Islet precursor cell (in vitro differentiated cells): ENCODE data around the gene DPP9.

ENCODE experiments used
- DNase-seq: peaks from one replicate; pipeline ENCODE4 v3.0.0-alpha.2; 2018

The DPP9 gene

DNA sequence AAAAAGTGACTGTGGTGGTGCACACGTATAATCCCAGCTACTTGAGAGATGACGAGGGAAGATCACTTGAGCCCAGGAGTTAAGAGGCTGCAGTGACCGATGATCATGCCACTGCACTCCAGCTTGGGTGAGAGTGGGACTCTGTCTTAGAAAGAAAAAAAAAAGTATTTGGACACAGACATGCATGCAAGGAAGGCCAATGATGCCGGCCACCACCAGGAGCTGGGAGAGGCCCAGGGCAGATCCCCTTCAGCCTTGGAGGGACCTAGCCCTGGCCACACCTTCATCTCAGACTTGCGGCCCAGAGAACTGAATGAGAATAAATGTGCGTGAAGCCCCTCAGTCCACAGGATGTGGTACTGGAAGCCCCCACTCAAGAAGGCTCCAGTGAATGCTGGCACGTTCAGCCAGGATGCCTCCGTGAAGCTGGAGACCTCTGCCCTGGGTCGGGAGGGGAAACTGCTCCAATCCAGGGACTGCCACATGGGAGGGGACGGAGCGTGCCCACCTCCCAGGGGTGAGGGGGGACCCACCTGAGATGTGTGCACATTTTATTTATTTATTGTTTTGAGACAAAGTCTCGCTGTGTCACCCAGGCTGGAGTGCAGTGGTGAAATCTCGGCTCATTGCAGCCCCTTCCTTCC, 69.7 kb downstream of the DPP9 start:
- peak; percentile 46 for DNase-seq

DNA sequence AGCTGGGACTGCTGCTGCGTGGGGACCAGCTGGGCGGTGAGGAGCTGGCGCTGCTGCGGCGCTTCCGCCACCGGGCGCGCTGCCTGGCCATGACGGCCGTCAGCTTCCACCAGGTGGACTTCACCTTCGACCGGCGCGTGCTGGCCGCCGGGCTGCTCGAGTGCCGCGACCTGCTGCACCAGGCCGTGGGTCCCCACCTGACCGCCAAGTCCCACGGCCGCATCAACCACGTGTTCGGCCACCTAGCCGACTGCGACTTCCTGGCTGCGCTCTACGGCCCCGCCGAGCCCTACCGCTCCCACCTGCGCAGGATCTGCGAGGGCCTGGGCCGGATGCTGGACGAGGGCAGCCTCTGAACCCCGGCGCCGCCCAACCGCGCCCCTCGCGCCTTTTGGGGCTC, 71.6 kb downstream of the DPP9 start:
- no peak for DNase-seq

DNA sequence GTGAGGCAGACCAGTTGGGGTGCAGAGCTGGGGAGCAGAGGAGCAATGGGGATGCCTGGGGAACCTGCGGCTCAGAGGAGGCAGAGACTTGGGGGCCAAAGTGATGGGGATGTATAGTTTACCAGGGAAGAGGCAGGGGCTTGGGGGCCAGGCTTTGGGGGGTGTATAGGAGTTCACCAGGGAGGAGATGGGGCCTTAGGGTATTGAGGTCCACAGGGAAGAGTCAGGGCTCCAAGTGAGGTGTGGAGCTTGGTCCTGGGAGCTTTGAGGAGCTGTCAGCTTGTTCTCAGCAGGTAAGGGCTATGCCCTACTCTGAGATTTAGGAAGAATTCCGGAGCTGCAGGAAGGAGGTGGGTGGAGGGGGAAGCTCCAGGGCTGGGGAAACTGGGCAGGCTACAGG, 73.5 kb downstream of the DPP9 start:
- peak; percentile 48 for DNase-seq

DNA sequence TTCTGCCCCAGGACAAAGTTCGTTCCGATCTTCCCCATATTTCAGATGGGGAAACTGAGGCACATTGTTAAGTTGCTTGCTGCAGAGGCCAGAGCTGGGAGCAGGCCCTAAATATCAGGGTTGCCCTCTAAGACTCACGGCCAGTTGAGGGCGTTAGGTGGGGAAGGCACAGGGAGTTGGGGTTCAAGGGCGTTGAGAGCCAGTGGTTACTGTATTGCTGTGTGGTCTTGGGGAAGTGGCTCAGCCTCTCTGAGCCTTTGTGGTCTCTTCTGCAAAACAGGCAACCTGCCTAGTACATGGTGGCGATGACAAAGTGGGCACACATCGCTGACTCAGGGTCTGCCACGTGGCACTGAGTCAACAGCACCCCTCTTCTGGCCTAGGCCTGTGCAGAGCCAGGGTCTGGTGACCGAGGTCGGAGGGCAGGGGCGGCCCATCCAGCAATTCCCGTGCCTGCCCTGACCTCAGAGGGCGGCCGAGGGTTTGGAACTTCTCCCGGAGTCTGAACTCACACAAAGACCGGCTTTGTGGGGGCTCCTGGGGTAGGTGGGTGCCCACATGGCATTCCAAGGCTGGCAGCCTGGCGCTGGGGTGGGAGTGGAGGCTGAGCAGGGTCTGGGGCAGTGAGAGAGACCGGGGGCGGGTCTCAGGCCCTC, 74.1 kb downstream of the DPP9 start:
- DNase-seq = peak; percentile 50

DNA sequence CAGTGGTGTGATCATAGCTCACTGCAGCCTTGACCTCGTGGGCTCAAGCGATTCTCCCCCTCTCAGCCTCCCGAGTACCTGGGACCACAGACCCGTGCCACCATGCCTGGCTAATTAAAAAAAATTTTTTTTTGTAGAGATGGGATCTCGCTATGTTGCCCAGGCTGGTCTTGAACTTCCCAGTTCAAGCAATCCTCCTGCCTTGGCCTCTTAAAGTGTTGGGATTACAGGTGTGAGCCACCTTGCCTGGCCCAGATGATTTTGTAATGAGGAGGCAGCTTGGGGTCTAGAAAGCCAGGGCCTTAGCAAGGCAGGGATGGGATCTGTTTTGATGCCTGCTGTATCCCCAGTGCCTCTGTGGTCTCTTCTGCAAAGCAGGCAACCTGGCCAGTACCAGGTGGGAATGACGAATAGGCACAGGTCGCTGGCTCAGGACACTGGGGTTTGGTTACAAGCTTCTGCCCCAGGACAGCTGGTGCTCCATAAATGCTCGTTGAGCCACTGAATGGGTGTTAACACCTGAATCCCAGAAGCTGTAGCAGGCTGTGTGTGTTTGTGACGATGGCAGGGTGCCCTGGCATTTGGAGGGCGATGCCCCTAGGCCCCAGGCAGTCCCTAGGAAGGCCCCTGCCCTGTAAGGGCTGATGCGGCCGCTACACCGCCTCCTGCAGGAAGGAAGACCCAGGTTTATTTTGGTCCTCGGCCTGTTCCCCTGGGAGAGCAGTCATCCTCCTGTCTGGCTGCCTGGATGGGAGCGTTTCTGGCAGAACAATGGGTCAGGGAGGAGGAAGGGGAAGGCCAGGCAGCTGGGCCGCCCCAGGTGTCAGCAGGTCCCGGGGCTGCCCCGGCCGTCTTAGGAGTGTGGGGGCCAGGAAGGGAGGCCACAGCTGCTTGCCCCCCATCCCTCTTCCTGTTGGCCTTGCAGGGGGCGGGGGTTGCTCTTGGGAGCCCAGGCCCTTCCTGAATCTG, 75.7 kb downstream of the DPP9 start:
- DNase-seq = no peak

DNA sequence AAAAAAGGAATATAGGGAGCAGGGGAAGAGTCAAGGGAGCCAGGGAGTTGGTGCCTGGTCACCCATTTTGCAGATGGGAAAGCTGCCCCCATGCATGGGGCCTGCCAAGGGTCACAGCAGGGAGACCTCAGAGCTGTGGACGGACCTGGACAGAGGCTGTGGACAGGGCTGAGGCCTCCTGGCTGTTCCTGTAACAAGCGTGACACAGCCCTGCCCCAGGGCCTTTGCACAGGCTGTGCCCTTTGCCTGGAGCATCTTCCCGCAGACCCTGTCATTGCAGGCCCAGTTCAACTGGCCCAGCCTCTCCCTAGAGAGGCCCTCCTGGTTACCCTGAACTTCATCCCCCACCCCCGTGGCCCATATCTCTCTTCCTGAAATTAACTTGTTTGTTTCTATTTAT, 77.9 kb downstream of the DPP9 start:
- peak; percentile 48 for DNase-seq

DNA sequence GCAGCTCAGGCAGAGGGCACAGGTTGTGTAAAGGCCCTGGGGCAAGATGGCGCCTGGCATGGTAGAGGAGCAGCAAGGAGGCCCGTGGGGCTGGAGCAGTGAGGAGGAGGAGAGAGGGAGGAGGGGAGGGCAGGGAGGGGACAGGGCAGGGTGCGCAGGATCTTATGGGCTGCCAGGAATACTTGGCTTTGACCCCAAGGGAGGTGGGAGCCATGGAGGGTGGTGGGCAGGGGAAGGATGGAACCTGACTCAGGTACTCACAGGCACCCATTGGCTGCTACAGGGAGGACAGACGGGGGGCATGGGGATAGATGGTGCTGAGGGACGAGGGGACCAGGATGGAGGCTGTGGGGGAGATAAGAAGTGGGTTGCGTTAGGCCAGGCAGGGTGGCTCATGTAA, 81.0 kb downstream of the DPP9 start:
- no peak for DNase-seq

DNA sequence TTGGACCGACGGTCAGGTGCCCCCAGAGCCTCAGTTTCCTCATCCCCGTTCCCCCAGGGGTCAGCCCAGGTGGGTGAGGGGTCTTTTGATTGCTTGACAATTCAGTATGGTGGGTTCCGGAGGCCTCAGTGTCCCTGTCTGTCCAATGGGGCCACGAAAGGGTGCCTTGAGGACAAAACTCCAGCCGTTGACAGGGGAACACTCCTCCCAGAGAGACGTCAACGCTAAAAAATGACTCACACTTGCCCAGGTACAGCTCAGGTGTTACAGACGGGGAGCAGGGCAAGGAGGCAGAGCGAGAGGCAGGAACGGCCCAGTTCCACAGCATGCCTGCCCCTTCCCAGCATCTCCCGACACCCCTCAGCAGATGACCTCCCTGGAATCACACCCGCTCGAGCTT, 82.5 kb downstream of the DPP9 start:
- DNase-seq = no peak

DNA sequence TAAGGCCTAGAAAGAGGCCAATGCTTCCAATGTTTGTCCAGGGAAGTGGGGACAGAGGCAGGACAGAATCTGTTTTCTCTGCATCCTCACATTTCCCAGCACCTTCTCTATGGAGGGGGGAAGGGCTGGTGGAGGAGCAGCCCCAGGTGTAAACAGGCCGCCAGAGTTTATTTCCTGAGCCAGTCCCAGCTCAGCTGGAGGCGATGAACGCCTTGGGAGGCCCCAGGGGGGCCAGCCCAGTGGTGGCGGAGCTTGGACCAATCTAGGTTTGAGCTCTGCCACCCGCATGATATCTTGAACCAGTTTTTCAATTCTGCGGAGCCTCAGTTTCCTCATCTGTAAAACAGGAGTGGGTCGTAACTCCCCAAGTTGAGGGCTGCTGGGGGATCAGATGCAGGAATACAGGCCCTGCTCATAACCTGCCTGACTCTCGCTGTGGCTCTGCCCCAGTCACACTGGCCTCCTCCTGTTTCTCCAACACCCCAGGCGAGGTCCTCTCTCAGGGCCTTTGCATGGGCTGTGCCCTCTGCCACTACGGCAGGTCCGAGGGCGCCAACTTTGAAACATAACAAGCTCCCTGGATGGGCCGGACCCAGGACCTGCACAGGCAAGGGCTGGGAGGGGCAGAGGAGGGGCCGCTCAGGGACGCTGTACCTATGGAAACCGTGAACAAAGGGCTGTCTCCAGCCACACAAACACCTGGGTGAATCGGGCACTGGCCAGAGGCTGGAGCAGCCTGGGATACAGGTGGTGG, 83.2 kb downstream of the DPP9 start:
- no peak for DNase-seq

DNA sequence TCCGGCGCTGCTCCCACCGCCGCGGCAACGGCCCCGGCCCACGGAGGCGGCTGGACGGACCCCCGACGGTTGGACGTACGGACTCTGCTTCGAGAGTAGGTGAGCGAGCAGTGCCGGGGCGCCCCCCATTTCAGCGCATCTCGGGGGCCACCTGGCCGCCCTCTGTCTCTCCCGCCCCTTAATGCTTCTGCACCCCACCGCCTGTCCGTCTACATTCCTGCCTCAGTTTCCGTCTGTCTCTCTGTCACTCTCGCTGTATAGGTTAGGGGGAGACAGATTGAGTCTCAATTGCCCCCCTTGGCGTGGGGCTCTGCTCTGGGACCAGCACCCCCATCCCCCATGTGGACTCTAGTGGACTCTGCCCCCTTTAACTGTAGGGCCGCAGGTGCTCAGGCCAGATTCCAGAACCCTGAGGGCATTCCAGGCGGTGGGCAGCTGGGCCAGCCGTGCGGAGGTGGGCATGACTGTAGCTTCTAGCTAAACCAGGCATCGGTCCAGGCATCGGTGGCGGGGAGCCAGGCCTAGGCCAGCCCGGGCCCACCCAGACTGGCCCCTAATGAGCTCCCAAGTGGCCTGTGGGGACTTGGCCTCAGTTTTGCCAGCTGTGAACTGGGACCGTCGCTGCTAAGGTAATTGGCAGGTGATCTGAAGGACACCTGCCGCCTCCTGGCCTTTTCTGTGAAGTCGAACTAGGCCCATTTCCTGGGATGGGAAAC, 84.0 kb downstream of the DPP9 start:
- DNase-seq = no peak

DNA sequence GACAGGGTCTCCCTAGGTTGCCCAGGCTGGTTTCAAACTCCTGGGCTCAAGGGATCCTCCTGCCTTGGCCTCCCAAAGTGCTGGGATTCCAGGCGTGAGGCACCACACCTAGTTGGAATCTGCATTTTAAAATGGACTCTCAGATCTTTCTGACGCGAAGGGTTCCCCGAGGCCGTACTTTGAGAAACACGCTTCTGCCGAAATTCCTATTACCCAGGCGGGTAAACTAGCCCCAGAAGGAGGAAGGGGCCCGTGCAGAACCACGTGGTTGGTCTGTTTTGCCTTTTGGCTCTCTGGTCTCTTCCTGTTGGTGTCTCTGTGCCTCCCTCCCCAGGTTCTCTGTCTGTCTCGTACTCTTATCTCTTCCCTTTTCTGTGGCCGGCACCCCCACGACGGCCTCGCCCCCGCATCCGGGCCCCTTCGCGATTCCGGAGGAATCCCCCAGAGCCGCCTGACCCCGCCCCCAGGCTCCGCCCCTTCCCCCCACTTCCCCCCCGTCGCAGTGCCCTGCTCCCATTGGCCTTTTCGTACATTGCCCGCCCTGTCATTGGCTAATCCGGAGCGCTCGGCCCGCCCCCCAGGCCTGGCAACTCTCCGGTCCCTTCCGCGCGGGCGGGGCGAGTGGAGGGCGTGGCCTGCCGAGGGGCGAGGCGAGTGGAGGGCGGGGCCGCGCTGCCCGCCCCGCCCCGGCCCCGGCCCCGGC, 84.7 kb downstream of the DPP9 start, which contains the start of gene TNFAIP8L1:
Gene TNFAIP8L1 (plus strand): TSS at position 689 of the 703 bp plus-strand sequence. CDS start 12,354 bp downstream, outside the sequence.
- peak; percentile 98 for DNase-seq

DNA sequence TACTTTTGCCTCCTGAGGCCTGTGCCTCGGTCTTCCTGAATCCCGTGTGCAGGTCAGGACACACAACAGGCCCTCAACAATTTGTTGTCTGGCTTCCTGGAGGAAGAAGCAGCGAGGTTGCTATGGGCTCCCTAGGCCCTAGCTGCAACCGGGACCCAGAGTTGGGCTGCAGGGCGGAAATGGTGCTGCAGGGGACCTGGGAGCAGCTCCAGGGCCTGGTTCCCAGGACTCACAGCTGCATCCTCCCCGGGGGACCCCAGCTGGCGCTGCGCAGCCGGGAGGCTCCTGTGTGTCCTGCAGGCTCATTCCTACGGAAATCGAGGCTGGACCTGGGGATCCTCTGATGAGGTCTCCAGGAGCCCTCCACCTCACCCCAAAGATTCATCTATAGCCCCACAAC, 85.3 kb downstream of the DPP9 start:
- DNase-seq = peak; percentile 48

DNA sequence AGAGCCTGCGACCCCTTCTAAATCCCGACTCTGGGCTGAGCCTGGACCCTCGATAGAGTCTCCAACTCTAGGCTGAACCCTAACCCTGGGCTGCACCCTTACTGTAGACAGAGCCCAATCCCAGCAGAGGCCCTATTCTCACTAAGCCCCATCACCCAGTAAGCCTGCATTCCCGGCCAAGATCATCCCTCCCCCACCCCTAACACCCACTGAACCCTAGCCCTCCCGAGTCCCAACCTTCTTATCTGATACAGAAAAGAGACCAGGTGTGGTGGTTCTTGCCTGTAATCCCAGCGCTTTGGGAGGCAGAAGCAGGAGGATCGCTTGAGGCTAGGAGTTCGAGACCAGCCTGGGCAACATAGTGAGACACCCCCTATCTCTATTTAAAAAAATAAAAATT, 86.9 kb downstream of the DPP9 start:
- DNase-seq = no peak

DNA sequence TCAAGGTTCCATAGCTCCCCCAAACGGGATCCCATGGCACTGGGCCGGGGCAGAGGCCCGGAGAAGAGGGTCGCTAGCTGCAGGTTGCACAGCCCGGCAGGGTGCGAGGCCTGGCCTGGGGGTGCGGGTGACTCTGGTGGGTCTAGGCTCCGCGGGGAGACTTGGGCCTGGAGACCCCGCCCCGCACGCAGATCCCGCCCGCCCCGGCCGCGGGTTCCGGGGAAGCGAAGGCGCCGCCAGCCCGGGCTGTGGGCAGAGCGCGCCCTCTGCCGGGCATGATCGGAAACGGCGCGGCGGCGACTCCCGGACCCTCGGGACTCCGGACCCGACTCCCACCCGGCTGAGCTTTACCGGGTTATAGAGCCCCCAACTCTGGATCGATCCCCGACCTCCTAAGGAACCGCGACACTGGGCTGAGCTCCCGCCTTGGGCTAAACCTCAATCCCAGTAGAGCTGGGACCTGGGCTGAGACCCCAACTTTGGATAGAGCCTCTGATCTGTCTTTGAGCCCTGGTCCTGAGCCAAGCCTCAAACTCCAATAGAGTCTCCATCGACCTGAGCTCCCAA, 87.4 kb downstream of the DPP9 start:
- DNase-seq = peak; percentile 83

DNA sequence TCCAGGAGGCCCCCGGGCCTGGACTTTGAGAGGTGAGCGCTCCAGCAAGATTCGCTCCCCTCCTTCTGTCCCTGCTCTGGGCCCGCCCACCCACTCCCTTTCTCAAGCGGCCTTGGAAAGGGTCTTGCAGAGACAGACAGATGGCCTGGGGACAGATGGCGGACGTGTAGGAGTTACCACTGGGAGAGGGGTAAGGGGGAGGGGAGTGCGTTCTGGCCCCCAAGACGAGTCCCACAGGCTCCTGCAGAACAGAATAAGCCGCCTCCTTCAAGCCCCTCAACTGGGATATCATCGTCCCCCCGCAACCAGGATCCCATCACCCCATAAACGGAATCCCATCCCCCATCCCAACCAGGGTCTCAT, 87.9 kb downstream of the DPP9 start:
- DNase-seq = peak; percentile 60

DNA sequence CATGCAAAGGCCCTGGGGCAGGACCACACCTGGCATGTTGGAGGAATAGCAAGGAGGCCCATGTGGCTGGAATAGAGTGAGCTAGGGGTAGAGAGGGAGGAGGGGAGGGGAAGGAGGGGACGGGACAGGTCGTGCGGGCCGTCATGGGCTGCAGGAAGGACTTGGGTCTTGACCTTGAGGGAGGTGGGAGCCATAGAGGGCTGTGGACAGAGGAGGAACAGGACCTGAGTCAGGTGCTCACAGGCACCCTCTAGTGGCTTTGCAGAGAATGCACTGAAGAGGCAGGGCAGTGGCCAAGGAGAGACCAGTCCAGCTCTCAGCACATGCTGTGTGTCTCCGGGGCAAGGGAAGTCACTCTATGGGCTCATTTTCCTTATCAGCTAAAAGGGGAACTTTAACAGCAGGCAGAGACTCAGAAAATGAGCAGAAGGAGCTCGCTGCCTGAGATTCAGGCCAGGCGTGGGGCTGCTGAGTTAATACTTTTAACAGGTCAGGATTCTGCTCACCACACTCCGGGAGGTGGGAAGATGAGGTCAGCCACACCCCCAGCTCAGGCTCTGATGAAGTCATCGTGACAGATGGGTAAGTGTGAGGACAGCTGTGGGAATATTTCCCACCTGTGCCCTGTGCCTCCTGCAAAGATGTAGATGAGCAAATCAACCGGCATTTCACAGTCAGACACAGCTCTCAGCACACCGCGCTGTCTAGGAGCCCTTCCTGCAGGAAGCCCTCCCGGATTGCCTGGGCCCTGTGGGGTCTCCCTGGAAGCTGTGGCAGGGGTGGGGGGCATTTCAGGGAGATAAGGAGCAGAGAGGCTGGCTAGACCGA, 90.3 kb downstream of the DPP9 start:
- DNase-seq = peak; percentile 91
